Panc1 (cell line): ENCODE results near the gene SEPTIN11.

ENCODE experiments used
- CTCF ChIP-seq: fragments of 450-650 bp; IDR thresholded peaks from 2 replicates; pipeline ENCODE4 v1.5.1; 2017; ENCODE audit warnings: mild to moderate bottlenecking
- POLR2AphosphoS5 ChIP-seq: IDR thresholded peaks from 2 replicates; pipeline ENCODE4 v1.6.1; 2012; ENCODE audit warnings: mild to moderate bottlenecking, low read depth, low read length, moderate library complexity
- SIN3A ChIP-seq: IDR thresholded peaks from 2 replicates; pipeline ENCODE4 v1.6.1; 2012; ENCODE audit warnings: low read depth, mild to moderate bottlenecking, low read length, moderate library complexity, borderline replicate concordance; ENCODE audit not compliant: insufficient read depth

- TF ChIP-seq CTCF (no peak), POLR2AphosphoS5 (no peak), SIN3A (no peak)
These were observed 5.6 kb downstream of the SEPTIN11 start for GRCh38 chr4:76955182-76955581.
